Hematopoietic multipotent progenitor cell treated with erythropoietin and hydrocortisone succinate and interleukin-3 and kit ligand, for 15 days (in vitro differentiated cells): Measurements from ENCODE around the gene FOXD4L4.
"Not testable (repeated sequence)": the region's sequence is repeated elsewhere in the genome, so short reads cannot be mapped to it uniquely, and the experiment has no call there.

Experiments used
- DNase-seq: peaks from one replicate; pipeline ENCODE4 v3.0.0-alpha.2; 2015; ENCODE audit warnings: low spot score

FOXD4L4 gene

DNA sequence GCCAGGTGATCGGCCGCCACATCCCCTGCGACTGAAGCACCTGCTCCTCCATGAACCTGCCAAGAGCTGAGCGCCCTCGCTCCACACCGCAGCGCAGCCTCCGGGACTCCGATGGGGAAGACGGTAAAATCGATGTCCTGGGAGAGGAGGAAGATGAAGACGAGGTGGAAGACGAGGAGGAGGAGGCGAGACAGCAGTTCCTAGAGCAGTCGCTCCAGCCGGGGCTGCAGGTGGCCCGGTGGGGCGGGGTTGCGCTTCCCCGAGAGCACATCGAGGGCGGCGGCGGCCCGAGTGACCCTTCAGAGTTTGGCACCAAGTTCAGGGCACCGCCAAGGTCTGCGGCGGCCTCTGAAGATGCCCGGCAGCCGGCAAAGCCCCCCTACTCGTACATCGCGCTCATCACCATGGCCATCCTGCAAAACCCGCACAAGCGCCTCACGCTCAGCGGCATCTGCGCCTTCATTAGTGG, at the start of gene FOXD4L4:
Gene FOXD4L4 (plus strand): TSS at position 51 of the 469 bp plus-strand sequence. CDS start 0 bp downstream, at position 51.
- DNase-seq, result not testable (repeated sequence)

DNA sequence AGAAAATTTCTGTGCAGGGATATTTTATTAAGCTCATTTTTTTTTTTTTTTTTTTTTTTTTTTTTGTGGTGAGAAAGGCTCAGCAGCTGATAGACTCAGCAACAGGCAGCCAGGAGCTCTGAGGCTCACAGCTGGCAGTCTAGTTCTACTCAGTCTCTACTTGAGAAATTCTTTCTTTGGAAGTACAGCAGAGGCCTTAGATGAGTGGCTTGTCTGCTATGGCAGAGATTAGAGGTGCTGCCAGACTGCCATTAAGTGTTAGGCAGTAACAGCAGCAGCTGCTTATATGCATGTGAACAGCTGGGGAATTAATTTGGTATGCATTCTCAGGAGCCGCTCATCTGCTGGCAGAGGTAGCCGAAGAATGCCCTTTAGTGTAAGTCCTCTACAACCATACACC, 33.4 kb upstream of the FOXD4L4 start:
- not testable (repeated sequence) for DNase-seq

DNA sequence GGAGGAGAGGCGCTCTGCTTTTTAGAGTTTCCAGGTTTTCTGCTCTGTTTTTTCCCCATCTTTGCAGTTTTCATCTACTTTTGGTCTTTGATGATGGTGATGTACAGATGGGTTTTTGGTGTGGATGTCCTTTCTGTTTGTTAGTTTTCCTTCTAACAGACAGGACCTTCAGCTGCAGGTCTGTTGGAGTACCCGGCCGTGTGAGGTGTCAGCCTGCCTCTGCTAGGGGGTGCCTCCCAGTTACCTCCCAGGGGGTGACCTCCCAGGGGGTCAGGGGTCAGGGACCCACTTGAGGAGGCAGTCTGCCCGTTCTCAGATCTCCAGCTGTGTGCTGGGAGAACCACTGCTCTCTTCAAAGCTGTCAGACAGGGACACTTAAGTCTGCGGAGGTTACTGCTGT, 22.5 kb upstream of the FOXD4L4 start:
- DNase-seq, result not testable (repeated sequence)

DNA sequence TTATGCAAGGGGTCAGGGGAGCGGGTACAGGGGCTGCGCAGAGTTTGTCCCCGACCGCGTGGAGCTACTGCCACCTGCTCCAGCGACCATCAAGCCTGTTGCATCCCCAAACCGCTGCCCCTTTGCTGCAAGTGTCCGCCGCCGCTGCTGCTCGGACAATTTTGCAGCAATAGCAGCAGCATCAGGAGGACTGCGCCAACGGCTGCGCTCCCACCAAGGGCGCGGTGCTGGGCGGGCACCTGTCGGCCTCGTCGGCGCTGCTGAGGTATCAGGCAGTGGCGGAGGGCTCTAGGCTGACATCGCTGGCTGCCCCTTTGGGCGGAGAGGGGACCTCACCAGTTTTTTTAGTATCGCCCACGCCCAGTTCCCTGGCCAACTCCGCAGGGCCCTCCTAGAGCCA, 1.2 kb downstream of the FOXD4L4 start:
- not testable (repeated sequence) for DNase-seq
